Breast epithelium (tissue), 4 donors: ENCODE results near the gene PDLIM5. TPM values are rescaled to one million over a fixed set of nuclear protein-coding genes. Genes with fewer than 3 reads are reported as not detected.

ENCODE experiments used
- DNase-seq, 2 donors: peaks; one replicate each; pipeline ENCODE4 v3.0.0-alpha.2; 2019; ENCODE audit warnings: low spot score in 2 of 2
- H3K27ac ChIP-seq, 2 donors: fragments of 200-600 bp; sonication (generic) in 1 of 2; one replicate each; pipeline ENCODE4 v1.5.1; 2016 to 2019; ENCODE audit warnings: mild to moderate bottlenecking in 1 of 2
- H3K27me3 ChIP-seq, 2 donors: fragments of 200-600 bp; sonication (generic) in 1 of 2; one replicate each; pipeline versions ENCODE4 v1.5.1 to v1.6.0; 2017 to 2019; ENCODE audit warnings: control low read depth in 1 of 2, mild to moderate bottlenecking in 1 of 2
- H3K36me3 ChIP-seq: fragments of 200-600 bp; one replicate; pipeline ENCODE4 v1.5.1; 2019
- H3K4me1 ChIP-seq, 2 donors: fragments of 200-600 bp; sonication (generic); one replicate each; pipeline ENCODE4 v1.5.1; 2016 to 2019; ENCODE audit warnings: control low read depth in 1 of 2
- H3K4me3 ChIP-seq, 3 donors: fragments of 200-600 bp; sonication (generic); 1 replicate in 2 of 3; 2 replicates in 1 of 3; pipeline ENCODE4 v1.5.1; 2016 to 2019; ENCODE audit warnings: mild to moderate bottlenecking in 3 of 3, moderate library complexity in 2 of 3
- H3K9me3 ChIP-seq, 2 donors: fragments of 200-600 bp; sonication (generic) in 1 of 2; one replicate each; pipeline ENCODE4 v1.5.1; 2016 to 2019; ENCODE audit warnings: control low read depth in 1 of 2
- CTCF ChIP-seq, 3 donors: fragments of 450-650 bp; IDR thresholded peaks; one replicate each; pipeline ENCODE4 v1.5.1; 2016 to 2017; ENCODE audit warnings: antibody characterized with exemption in 3 of 3, mild to moderate bottlenecking in 3 of 3, moderate library complexity in 3 of 3
- POLR2A ChIP-seq: fragments of 450-650 bp; IDR thresholded peaks from one replicate; pipeline ENCODE4 v1.6.1; 2016; ENCODE audit warnings: antibody characterized with exemption, mild to moderate bottlenecking, moderate library complexity
- POLR2AphosphoS5 ChIP-seq, 3 donors: sonication (generic); formaldehyde crosslinking; IDR thresholded peaks; one replicate each; pipeline ENCODE4 v1.6.1; 2017; ENCODE audit warnings: antibody characterized with exemption in 3 of 3
- intact Hi-C: fragments of 100-400 bp; cut with DNase I; formaldehyde crosslinking; loops from one replicate; pipeline ENCODE4 v1.15.1; 2023; ENCODE audit warnings: low total_unique reads
- total RNA-seq, 3 donors: library from RNA; depleted of rRNA; stranded (reverse); fragments of >200 nt; gene quantifications; one replicate each; pipeline ENCODE4 v1.1.0, GENCODE V29; 2016

Gene PDLIM5
- total RNA-seq, 3 donors from 2014 or later: 120 to 263 (median 158) TPM

GRCh38 chr4:94531991-94532789 lies 80.4 kb downstream of the PDLIM5 start:
- Histone ChIP-seq H3K9me3 (no peaks in the 10 kb centered on the region), H3K4me1 (peaks cover 0 to 11% of the 10 kb centered on the region in 2 donors), H3K27ac (peak overlapping the region in 1 of 2 donors; percentile 78), H3K4me3 (no peak overlapping the region), H3K27me3 (no peaks in the 10 kb centered on the region), H3K36me3 (no peaks in the 10 kb centered on the region)
- intact Hi-C loops: no loop called here
- no peak for TF ChIP-seq POLR2A
- TF ChIP-seq POLR2AphosphoS5 (IDR thresholded peaks at IDR 0.05): no peak
- no peak for TF ChIP-seq CTCF (IDR thresholded peaks at IDR 0.05)
- DNase-seq: no peak

- no peaks in the 10 kb centered on the region for H3K9me3 ChIP-seq
- intact Hi-C loops: no loop called here
- peaks cover 0 to 4% of the 10 kb centered on the region in 2 donors for H3K4me1 ChIP-seq
- no peaks in the 10 kb centered on the region for H3K36me3 ChIP-seq
- peak overlapping the region; percentile 9 to 78 for H3K27ac ChIP-seq
- H3K4me3 ChIP-seq: no peak overlapping the region
- no peaks in the 10 kb centered on the region for H3K27me3 ChIP-seq
- TF ChIP-seq POLR2A (no peak), CTCF (IDR thresholded peaks at IDR 0.05) (no peak), POLR2AphosphoS5 (IDR thresholded peaks at IDR 0.05) (no peak)
- no peak for DNase-seq
Observed at GRCh38 chr4:94533405-94534223, 81.9 kb downstream of the PDLIM5 start.

GRCh38 chr4:94534401-94535312 lies 82.9 kb downstream of the PDLIM5 start:
- H3K27ac ChIP-seq: peak overlapping the region; percentile 54 to 78
- TF ChIP-seq POLR2AphosphoS5 (IDR thresholded peaks at IDR 0.05): no peak
- no peak for TF ChIP-seq CTCF (IDR thresholded peaks at IDR 0.05)
- TF ChIP-seq POLR2A: no peak
- H3K27me3 ChIP-seq: no peaks in the 10 kb centered on the region
- no peaks in the 10 kb centered on the region for H3K36me3 ChIP-seq
- H3K9me3 ChIP-seq: no peaks in the 10 kb centered on the region
- no peak for DNase-seq
- H3K4me1 ChIP-seq: peaks cover 0 to 4% of the 10 kb centered on the region in 2 donors
- intact Hi-C loops: no loop called here
- H3K4me3 ChIP-seq: no peak overlapping the region

GRCh38 chr4:94536049-94536448 lies 84.3 kb downstream of the PDLIM5 start:
- TF ChIP-seq POLR2A (no peak), POLR2AphosphoS5 (IDR thresholded peaks at IDR 0.05) (no peak), CTCF (IDR thresholded peaks at IDR 0.05) (no peak)
- peaks cover 0 to 4% of the 10 kb centered on the region in 2 donors for H3K4me1 ChIP-seq
- H3K27ac ChIP-seq: peak overlapping the region; percentile 27 to 55
- no peaks in the 10 kb centered on the region for H3K27me3 ChIP-seq
- H3K9me3 ChIP-seq: no peaks in the 10 kb centered on the region
- no peak overlapping the region for H3K4me3 ChIP-seq
- no peaks in the 10 kb centered on the region for H3K36me3 ChIP-seq
- DNase-seq: no peak
- intact Hi-C loops: no loop called here
